Astrocyte of the spinal cord (primary cell): Measurements from ENCODE around the gene GRM3.

Experiments used
- DNase-seq: peaks from one replicate; pipeline ENCODE4 v3.0.0; 2011; ENCODE audit warnings: low read depth, low spot score
- H3K4me3 ChIP-seq: 2 replicates; pipeline ENCODE4 v1.5.1; 2011; ENCODE audit warnings: low read depth, mild to moderate bottlenecking, low read length, moderate library complexity
- in situ Hi-C: cut with HindIII; loops from 2 replicates; pipeline ENCODE4 v1.10.0; 2017; ENCODE audit warnings: low sequenced_read_pairs
- TF ChIP-seq, protein P1 (sequence below): IDR thresholded peaks from 2 replicates; pipeline ENCODE4 v1.5.1; 2012; ENCODE audit warnings: low read depth, mild to moderate bottlenecking, low read length, inconsistent platforms

The GRM3 gene

DNA sequence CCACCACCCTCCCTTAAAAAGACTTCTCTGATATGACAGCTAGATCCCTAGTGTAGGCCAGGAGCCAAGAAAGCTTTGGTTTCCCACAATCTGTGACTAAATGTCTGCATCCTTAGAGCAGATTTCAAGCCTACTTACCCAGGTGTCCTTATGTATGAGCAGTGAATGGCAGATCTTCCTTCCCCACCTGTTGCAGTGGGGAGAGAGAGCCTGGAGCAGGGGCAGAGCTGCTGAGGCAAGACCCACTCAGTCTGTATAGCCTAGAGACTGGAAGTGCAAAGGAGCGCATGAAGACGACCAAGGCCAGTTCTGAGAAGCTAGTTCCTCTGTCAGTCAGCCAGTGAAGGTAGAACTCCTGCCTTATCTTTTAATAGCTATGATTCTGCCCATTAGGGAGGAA is 180.1 kb downstream of the GRM3 start:
- DNase-seq: no peak
- in situ Hi-C loops: no loop called here

DNA sequence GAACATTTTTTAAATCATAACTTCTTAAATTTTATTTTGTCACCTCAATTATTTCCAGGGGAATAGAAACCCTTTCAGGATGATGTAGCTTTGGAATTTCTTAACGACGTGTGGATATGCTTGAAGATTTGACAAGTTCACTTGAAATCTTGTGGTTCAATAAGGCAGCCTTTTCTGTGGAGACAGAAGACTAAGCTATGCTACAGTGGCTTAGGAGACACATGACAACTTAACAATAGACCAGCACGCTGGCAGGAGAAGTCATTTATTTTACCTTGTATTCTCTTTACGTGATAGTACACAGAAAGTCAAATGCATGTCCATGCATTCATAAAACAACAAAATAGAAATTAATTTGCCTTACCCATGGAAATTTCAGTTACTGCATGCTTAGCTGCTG is 181.6 kb downstream of the GRM3 start:
- no peak for DNase-seq
- TF ChIP-seq, protein P1, sequence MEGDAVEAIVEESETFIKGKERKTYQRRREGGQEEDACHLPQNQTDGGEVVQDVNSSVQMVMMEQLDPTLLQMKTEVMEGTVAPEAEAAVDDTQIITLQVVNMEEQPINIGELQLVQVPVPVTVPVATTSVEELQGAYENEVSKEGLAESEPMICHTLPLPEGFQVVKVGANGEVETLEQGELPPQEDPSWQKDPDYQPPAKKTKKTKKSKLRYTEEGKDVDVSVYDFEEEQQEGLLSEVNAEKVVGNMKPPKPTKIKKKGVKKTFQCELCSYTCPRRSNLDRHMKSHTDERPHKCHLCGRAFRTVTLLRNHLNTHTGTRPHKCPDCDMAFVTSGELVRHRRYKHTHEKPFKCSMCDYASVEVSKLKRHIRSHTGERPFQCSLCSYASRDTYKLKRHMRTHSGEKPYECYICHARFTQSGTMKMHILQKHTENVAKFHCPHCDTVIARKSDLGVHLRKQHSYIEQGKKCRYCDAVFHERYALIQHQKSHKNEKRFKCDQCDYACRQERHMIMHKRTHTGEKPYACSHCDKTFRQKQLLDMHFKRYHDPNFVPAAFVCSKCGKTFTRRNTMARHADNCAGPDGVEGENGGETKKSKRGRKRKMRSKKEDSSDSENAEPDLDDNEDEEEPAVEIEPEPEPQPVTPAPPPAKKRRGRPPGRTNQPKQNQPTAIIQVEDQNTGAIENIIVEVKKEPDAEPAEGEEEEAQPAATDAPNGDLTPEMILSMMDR: no peak
- H3K4me3 ChIP-seq: no peak overlapping the region
- in situ Hi-C loops: no loop called here

More for the DNA sequence above, 180.1 kb downstream of the GRM3 start:
- no peak overlapping the region for H3K4me3 ChIP-seq
- TF ChIP-seq, protein P1: no peak

DNA sequence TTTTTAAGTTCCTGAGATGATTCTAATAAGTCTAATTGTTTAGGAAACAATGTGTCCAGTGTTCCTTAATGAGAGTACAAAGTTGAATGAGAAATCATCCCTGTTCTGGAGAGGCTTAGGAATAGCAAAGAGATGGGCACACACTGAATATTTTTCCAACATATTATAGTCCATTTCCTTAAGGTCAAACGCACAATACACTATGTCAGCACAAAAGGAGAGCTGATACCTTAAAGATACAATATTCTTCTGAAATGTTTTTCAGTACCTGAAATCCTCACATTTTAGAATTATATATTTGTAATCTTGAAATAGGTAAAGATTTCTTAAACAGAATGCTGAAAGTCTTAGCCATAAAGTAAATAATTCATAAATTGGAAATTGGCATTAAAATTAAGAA is 183.2 kb downstream of the GRM3 start:
- no peak overlapping the region for H3K4me3 ChIP-seq
- TF ChIP-seq, protein P1: no peak
- no peak for DNase-seq
- in situ Hi-C loops: no loop called here

DNA sequence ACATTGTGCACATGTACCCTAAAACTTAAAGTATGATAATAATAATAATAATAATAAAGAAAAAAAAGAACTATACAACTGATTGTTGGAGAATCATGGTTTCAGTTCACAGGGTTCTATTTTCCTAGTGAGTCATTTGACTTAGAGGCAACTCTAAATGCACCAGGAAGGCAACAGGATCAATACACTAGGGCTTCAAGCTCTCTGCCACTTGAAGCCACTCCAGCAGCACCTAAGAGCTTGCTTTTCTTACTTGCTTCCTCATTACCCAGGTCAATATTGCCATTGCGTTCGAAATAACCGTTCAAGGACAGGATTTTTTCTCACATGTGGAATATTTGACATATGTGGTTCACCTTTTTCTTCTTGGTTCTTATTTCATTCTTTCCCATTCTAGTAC is 189.7 kb downstream of the GRM3 start:
- H3K4me3 ChIP-seq: no peak overlapping the region
- in situ Hi-C loops: no loop called here
- TF ChIP-seq, protein P1: no peak
- no peak for DNase-seq

DNA sequence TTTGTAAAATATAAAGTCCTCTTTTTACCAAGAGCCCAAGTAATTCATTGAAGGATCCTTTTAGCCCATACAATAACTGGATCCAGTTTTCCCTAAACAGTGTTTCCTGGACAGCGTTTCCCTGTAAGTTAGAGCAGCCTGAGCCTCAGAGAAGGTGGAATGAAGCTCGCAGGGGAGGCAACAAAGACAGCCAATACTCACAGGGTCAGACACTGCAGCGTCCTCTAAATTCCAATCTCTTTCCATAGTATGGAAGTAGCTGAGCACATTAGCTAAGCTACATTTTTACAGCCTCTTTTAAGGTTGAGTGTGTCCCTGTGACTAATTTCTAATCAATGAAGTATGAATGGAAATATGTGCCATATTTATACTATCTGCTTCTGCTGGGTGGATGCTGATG is 193.5 kb downstream of the GRM3 start:
- TF ChIP-seq, protein P1: no peak
- H3K4me3 ChIP-seq: no peak overlapping the region
- no peak for DNase-seq
- in situ Hi-C loops: no loop called here

DNA sequence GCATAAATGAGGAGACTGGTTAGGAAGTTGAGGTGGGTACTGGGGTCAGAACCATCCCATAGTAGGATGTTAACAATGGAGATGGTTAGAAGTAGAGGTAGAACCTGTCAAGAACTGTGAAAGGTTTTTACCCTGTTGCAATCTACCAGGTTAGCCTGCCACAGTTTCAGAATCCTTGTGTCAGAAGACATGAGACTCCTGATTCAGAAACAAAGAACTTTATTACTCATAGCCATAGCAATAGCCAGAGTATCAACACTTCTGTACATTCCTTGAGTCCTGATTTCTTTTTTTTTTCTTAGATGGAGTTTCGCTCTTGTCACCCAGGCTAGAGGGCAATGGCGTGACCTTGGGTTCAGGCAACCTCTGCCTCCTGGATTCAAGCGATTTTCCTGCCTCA is 200.9 kb downstream of the GRM3 start:
- no peak overlapping the region for H3K4me3 ChIP-seq
- no peak for DNase-seq
- TF ChIP-seq, protein P1: no peak
- in situ Hi-C loops: no loop called here
